ENCODE data around the gene LTA. TPM values are rescaled to one million over a fixed set of nuclear protein-coding genes. Genes with fewer than 3 reads are reported as not detected.

LTA gene
- total and polyA plus RNA-seq, 2 donors (not counting 3 experiments of a cell fraction or from before 2014, with no cell fraction given): 0.46 TPM; not detected in 1

DNA sequence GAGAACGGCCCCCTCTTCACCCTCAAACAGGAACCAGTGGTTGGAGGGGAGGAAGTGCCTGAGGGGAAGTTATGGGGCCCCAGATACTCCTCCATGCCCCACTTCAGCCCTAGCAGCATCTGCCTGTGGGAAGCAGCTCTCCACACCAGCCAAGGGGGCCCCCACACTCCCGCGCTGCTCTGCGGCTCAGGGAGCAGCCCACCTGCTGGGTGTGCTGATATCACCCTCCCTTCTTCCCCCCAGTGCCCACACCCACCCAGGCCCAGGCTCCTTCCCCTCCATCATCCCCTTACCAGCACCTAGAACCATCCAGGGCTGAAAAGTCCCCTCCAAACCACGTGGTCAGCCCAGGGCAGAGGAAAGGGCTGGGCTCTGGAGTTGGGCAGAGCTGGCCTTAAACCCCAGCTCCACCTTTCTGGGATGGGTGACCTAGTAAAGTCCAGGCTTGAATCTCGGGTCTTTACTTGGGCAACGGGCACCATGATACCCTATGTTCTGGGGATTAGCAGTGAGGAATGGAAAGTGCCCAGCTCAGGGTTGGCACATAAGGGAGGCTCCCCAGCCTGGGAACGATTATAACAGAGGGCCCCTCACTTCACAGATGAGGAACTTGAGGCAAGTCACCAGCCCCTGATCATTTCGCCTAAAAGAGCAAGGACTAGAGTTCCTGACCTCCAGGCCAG is 14.7 kb downstream of the LTA start:
- FAIRE-seq: no peak
- no peaks in the 10 kb centered on the region for H4K20me1 ChIP-seq (replicated peaks; ENCODE audit: control insufficient read depth, extremely low read depth, insufficient read depth, low read length)
- dilution Hi-C loops (cut with MboI; ENCODE audit: extremely low pct_ligation_motif_present, low sequenced_read_pairs): no loop called here
- no peaks in the 10 kb centered on the region for H3K27me3 ChIP-seq (ENCODE audit: control insufficient read depth in 2 of 2, insufficient read depth in 2 of 2, low read length in 2 of 2)
- H3K4me2 ChIP-seq (ENCODE audit: insufficient read depth, low read length): no peak overlapping the region
- intact Hi-C loops (cut with micrococcal nuclease): no loop called here
- H3K79me2 ChIP-seq (ENCODE audit: control insufficient read depth, insufficient read depth, low read length): peaks cover 4% of the 10 kb centered on the region
- H3K36me3 ChIP-seq (ENCODE audit: control insufficient read depth in 2 of 2, extremely low read depth in 1 of 2, insufficient read depth in 2 of 2, low read length in 2 of 2): no peaks in the 10 kb centered on the region
- H3K4me3 ChIP-seq (replicated peaks in 1 of 3; ENCODE audit: insufficient read depth in 1 of 3, low read depth in 1 of 3, low read length in 3 of 3): no peak overlapping the region
- H2AFZ ChIP-seq (ENCODE audit: low read depth, low read length): no peak overlapping the region
- H3K27ac ChIP-seq (ENCODE audit: insufficient read depth, low read depth, low read length): no peak overlapping the region
- POLR2A ChIA-PET: no interaction called here
- peaks cover 8% of the 10 kb centered on the region for H3K4me1 ChIP-seq (ENCODE audit: control insufficient read depth, extremely low read depth, insufficient read depth, low read length)
- H3K9me1 ChIP-seq (replicated peaks; ENCODE audit: control insufficient read depth, extremely low read depth, insufficient read depth, low read length): no peaks in the 10 kb centered on the region
- CTCF ChIA-PET: interaction anchor here (0.9 to 32.6 kb wide), 4 partner anchors 9 to 30 kb away, joined by 4 to 1517 read pairs (median 151); partner anchors contain the start of genes ATP6V1G2, DDX39B, NCR3 and NFKBIL1
- no peak overlapping the region for H3K9ac ChIP-seq (replicated peaks; ENCODE audit: extremely low read depth, insufficient read depth, low read length)
- TF ChIP-seq MYC (IDR thresholded peaks at IDR 0.05; ENCODE audit: low read depth, low read length): no peak
- TF ChIP-seq, protein P1, sequence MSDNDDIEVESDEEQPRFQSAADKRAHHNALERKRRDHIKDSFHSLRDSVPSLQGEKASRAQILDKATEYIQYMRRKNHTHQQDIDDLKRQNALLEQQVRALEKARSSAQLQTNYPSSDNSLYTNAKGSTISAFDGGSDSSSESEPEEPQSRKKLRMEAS (IDR thresholded peaks at IDR 0.05; ENCODE audit: insufficient read depth, insufficient read length): no peak
- no peak for TF ChIP-seq FOS (IDR thresholded peaks at IDR 0.05; ENCODE audit: borderline replicate concordance, insufficient read depth, low read length)
- TF ChIP-seq EZH2 (IDR thresholded peaks at IDR 0.05; ENCODE audit: borderline replicate concordance, low read depth, low read length, severe bottlenecking): no peak
- TF ChIP-seq JUN (IDR thresholded peaks at IDR 0.05; ENCODE audit: borderline replicate concordance, insufficient read depth, insufficient read length, low read depth): no peak
- no peak for TF ChIP-seq POLR2AphosphoS5 (IDR thresholded peaks at IDR 0.05; ENCODE audit: insufficient read depth, low read depth, low read length)
- no peak for TF ChIP-seq GATA2 (IDR thresholded peaks at IDR 0.05; ENCODE audit: insufficient read depth, insufficient read length, low read depth, low read length)
- TF ChIP-seq POLR2A (IDR thresholded peaks at IDR 0.05; ENCODE audit: low read depth, low read length): no peak
- TF ChIP-seq, protein P2, sequence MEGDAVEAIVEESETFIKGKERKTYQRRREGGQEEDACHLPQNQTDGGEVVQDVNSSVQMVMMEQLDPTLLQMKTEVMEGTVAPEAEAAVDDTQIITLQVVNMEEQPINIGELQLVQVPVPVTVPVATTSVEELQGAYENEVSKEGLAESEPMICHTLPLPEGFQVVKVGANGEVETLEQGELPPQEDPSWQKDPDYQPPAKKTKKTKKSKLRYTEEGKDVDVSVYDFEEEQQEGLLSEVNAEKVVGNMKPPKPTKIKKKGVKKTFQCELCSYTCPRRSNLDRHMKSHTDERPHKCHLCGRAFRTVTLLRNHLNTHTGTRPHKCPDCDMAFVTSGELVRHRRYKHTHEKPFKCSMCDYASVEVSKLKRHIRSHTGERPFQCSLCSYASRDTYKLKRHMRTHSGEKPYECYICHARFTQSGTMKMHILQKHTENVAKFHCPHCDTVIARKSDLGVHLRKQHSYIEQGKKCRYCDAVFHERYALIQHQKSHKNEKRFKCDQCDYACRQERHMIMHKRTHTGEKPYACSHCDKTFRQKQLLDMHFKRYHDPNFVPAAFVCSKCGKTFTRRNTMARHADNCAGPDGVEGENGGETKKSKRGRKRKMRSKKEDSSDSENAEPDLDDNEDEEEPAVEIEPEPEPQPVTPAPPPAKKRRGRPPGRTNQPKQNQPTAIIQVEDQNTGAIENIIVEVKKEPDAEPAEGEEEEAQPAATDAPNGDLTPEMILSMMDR (IDR thresholded peaks at IDR 0.05; ENCODE audit: extremely low read depth in 1 of 2, insufficient read depth in 1 of 2, low read depth in 1 of 2, low read length in 2 of 2): no peak
- DNase-seq (ENCODE audit: low read depth, low spot score): no peak
- no TSS peak for BruUV-seq (replicated peaks)
- H3K9me3 ChIP-seq (replicated peaks; ENCODE audit: control insufficient read depth, insufficient read depth, low read length): no peaks in the 10 kb centered on the region
